Activated CD4-positive, alpha-beta T cell treated with anti-CD3 and anti-CD28 coated beads, Interleukin-2, amount 10 ng/mL, durations not matched to agents 7 days and 5 days (primary cell): ENCODE measurements around the gene MESD. TPM values are rescaled to one million over a fixed set of nuclear protein-coding genes. Genes with fewer than 3 reads are reported as not detected.

Experiments
- CTCF ChIA-PET: fragments of 350-600 bp; sonication (Branson Sonifier 250); formaldehyde crosslinking; loops from one replicate; lab custom pipeline; 2021; ENCODE audit warnings: antibody characterized with exemption; lab: Charles Lee
- POLR2A ChIA-PET: fragments of 350-600 bp; sonication (Branson Sonifier 250); formaldehyde crosslinking; loops from one replicate; lab custom pipeline; 2021; ENCODE audit warnings: antibody characterized with exemption; lab: Charles Lee
- DNase-seq: peaks from one replicate; pipeline ENCODE4 v3.0.0-alpha.2; 2020
- H3K27ac Mint-ChIP-seq: one replicate; pipeline ENCODE4 v1.8.0; 2021; ENCODE audit warnings: mild to moderate bottlenecking, moderate library complexity, mixed read lengths
- H3K27me3 Mint-ChIP-seq: one replicate; pipeline ENCODE4 v1.8.0; 2021; ENCODE audit warnings: mixed read lengths
- H3K36me3 Mint-ChIP-seq: one replicate; pipeline ENCODE4 v1.8.0; 2021; ENCODE audit warnings: low read depth, mixed read lengths
- H3K4me1 Mint-ChIP-seq: one replicate; pipeline ENCODE4 v1.8.0; 2021; ENCODE audit warnings: mixed read lengths
- H3K4me3 Mint-ChIP-seq: one replicate; pipeline ENCODE4 v1.8.0; 2021; ENCODE audit warnings: mild to moderate bottlenecking, moderate library complexity, mixed read lengths
- H3K9me3 Mint-ChIP-seq: one replicate; pipeline ENCODE4 v1.8.0; 2021; ENCODE audit warnings: mixed read lengths
- total RNA-seq, 2 experiments: library from RNA; stranded (reverse); gene quantifications; one replicate each; pipeline ENCODE4 v1.2.3, GENCODE V29; 2021

Gene MESD
- total RNA-seq, 2 experiments from 2014 or later = 34.0 to 34.3 TPM

- Mint-ChIP-seq H3K9me3 (no peaks in the 10 kb centered on the region), H3K27me3 (no peaks in the 10 kb centered on the region), H3K27ac (no peak overlapping the region), H3K4me1 (peaks cover 8% of the 10 kb centered on the region), H3K4me3 (no peak overlapping the region), H3K36me3 (peaks cover 2% of the 10 kb centered on the region)
- POLR2A ChIA-PET = no interaction called here
- CTCF ChIA-PET = no interaction called here
- DNase-seq = no peak
These were observed 53.1 kb downstream of the MESD start for GRCh38 chr15:80936288-80937078.

GRCh38 chr15:80934761-80935221 lies 54.8 kb downstream of the MESD start:
- peaks cover 2% of the 10 kb centered on the region for H3K36me3 Mint-ChIP-seq
- H3K9me3 Mint-ChIP-seq = no peaks in the 10 kb centered on the region
- no peak for DNase-seq
- POLR2A ChIA-PET = no interaction called here
- CTCF ChIA-PET = no interaction called here
- peaks cover 8% of the 10 kb centered on the region for H3K4me1 Mint-ChIP-seq
- H3K27me3 Mint-ChIP-seq = no peaks in the 10 kb centered on the region
- no peak overlapping the region for H3K27ac Mint-ChIP-seq
- no peak overlapping the region for H3K4me3 Mint-ChIP-seq

DNA sequence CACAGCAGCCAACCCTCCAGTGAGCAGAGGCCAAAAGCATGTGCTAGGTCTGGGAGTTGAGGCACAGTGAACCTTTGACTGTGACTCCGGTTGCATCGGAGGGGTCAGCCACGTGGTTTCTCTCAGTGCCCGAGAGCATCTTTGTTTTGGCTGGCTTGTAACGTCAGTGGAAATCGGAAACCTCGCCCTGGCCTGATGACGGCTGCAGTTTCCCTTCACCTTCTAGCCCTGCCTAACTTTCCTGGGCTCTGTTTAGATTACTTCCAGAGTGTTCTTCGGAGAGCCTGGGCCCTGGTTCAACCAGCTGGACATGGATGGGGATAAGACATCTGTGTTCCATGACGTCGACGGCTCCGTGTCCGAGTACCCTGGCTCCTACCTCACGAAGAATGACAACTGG lies 56.6 kb downstream of the MESD start:
- Mint-ChIP-seq H3K4me1 (peaks cover 8% of the 10 kb centered on the region), H3K27me3 (no peaks in the 10 kb centered on the region), H3K9me3 (no peaks in the 10 kb centered on the region), H3K36me3 (peaks cover 2% of the 10 kb centered on the region), H3K27ac (no peak overlapping the region), H3K4me3 (no peak overlapping the region)
- CTCF ChIA-PET = no interaction called here
- DNase-seq = no peak
- POLR2A ChIA-PET = no interaction called here

DNA sequence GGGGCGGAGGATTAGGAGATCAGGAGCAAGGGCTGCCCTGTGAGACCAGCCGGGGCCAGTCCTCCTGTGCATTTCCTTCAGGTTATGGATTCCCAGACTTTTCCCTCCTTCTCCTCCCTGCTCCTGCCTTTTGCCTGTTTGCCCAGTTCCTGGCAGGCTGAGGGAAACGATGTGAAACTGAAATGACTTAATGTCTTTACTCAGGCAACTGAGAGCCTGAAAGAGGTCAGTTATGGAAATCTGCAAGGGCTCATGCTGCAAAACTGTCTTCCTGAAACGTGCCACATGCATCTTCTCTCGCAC lies 57.2 kb downstream of the MESD start:
- no peak for DNase-seq
- Mint-ChIP-seq H3K9me3 (no peaks in the 10 kb centered on the region), H3K27me3 (no peaks in the 10 kb centered on the region), H3K4me3 (no peak overlapping the region), H3K36me3 (peaks cover 2% of the 10 kb centered on the region), H3K27ac (no peak overlapping the region), H3K4me1 (peaks cover 8% of the 10 kb centered on the region)
- CTCF ChIA-PET = no interaction called here
- POLR2A ChIA-PET = no interaction called here

GRCh38 chr15:80931721-80932512 lies 57.7 kb downstream of the MESD start:
- POLR2A ChIA-PET = no interaction called here
- DNase-seq = no peak
- H3K27ac Mint-ChIP-seq = no peak overlapping the region
- CTCF ChIA-PET = no interaction called here
- no peaks in the 10 kb centered on the region for H3K9me3 Mint-ChIP-seq
- peaks cover 2% of the 10 kb centered on the region for H3K36me3 Mint-ChIP-seq
- no peaks in the 10 kb centered on the region for H3K27me3 Mint-ChIP-seq
- no peak overlapping the region for H3K4me3 Mint-ChIP-seq
- peaks cover 8% of the 10 kb centered on the region for H3K4me1 Mint-ChIP-seq

GRCh38 chr15:80931191-80931590 lies 58.4 kb downstream of the MESD start:
- no peaks in the 10 kb centered on the region for H3K27me3 Mint-ChIP-seq
- POLR2A ChIA-PET = no interaction called here
- no peak for DNase-seq
- H3K4me1 Mint-ChIP-seq = peaks cover 8% of the 10 kb centered on the region
- CTCF ChIA-PET = no interaction called here
- peaks cover 2% of the 10 kb centered on the region for H3K36me3 Mint-ChIP-seq
- H3K4me3 Mint-ChIP-seq = no peak overlapping the region
- H3K9me3 Mint-ChIP-seq = no peaks in the 10 kb centered on the region
- H3K27ac Mint-ChIP-seq = no peak overlapping the region

- CTCF ChIA-PET = interaction anchor here (1.0 kb wide), 1 partner anchor 342 kb away, joined by 3 read pairs; no protein-coding TSS in a partner anchor
- no peaks in the 10 kb centered on the region for H3K9me3 Mint-ChIP-seq
- H3K4me3 Mint-ChIP-seq = no peak overlapping the region
- H3K27me3 Mint-ChIP-seq = no peaks in the 10 kb centered on the region
- no peak for DNase-seq
- H3K27ac Mint-ChIP-seq = no peak overlapping the region
- POLR2A ChIA-PET = no interaction called here
- peaks cover 4% of the 10 kb centered on the region for H3K4me1 Mint-ChIP-seq
- H3K36me3 Mint-ChIP-seq = peaks cover under 1% of the 10 kb centered on the region
These were observed 59.9 kb downstream of the MESD start for GRCh38 chr15:80929689-80930088.

DNA sequence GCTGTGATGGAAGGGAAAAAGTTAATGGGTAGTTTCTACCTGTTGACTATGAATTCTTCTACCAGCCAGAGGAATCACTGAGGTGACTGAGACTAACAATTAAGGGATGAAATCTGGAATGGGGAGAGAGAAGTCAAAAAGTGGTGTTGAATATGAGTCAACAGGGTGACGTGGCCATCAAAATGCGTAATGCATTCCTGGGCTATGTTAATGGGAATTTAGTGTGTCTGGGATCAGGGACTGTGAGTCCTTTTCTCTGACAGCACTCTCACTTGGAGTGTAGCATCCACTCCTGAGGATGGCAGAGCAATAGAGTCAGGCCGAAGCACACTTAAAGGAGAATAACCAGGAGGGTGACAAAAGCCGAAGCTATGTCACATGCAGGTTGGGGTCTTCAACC lies 60.4 kb downstream of the MESD start:
- Mint-ChIP-seq H3K36me3 (no peaks in the 10 kb centered on the region), H3K27me3 (no peaks in the 10 kb centered on the region), H3K4me3 (no peak overlapping the region), H3K9me3 (no peaks in the 10 kb centered on the region), H3K27ac (no peak overlapping the region), H3K4me1 (no peaks in the 10 kb centered on the region)
- DNase-seq = no peak
- ChIA-PET CTCF (interaction anchor here (1.0 kb wide), 1 partner anchor 343 kb away, joined by 3 read pairs; no protein-coding TSS in a partner anchor), POLR2A (interaction anchor here (0.6 kb wide), 1 partner anchor 41 kb away, joined by 5 read pairs; no protein-coding TSS in a partner anchor)

DNA sequence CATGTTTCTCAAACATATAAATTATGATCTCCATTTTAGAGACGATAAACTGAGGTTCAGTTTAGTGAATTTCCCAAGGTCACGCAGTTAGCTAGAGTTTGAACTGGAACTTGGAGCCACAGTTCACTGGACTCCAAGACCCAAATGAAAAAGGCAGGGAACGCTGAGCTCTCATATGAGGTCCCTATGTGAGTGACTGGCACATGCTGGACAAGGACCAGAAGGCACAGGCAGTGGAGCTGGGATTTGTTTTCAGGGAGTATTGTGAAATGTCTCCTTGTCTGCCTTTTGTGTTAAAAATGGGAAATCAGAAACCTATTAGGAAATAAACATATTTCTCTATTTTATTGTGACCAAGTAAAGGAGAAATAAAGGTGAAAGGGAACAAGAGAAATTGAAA lies 63.5 kb downstream of the MESD start:
- Mint-ChIP-seq H3K27ac (no peak overlapping the region), H3K36me3 (no peaks in the 10 kb centered on the region), H3K9me3 (no peaks in the 10 kb centered on the region), H3K4me3 (no peak overlapping the region), H3K27me3 (no peaks in the 10 kb centered on the region), H3K4me1 (peaks cover 1% of the 10 kb centered on the region)
- POLR2A ChIA-PET = interaction anchor here (0.7 kb wide), 1 partner anchor 479 kb away, joined by 4 read pairs; no protein-coding TSS in a partner anchor
- CTCF ChIA-PET = no interaction called here
- no peak for DNase-seq

- ChIA-PET CTCF (interaction anchor here (1.1 kb wide), 1 partner anchor 35 kb away, joined by 3 read pairs; no protein-coding TSS in a partner anchor), POLR2A (interaction anchor here (0.7 kb wide), 1 partner anchor 478 kb away, joined by 4 read pairs; no protein-coding TSS in a partner anchor)
- H3K27me3 Mint-ChIP-seq = no peaks in the 10 kb centered on the region
- peaks cover 6% of the 10 kb centered on the region for H3K4me1 Mint-ChIP-seq
- no peak for DNase-seq
- no peak overlapping the region for H3K27ac Mint-ChIP-seq
- H3K4me3 Mint-ChIP-seq = no peak overlapping the region
- no peaks in the 10 kb centered on the region for H3K9me3 Mint-ChIP-seq
- no peaks in the 10 kb centered on the region for H3K36me3 Mint-ChIP-seq
These were observed 64.0 kb downstream of the MESD start for GRCh38 chr15:80925597-80926059.

GRCh38 chr15:80924278-80924677 lies 65.3 kb downstream of the MESD start:
- POLR2A ChIA-PET = no interaction called here

DNA sequence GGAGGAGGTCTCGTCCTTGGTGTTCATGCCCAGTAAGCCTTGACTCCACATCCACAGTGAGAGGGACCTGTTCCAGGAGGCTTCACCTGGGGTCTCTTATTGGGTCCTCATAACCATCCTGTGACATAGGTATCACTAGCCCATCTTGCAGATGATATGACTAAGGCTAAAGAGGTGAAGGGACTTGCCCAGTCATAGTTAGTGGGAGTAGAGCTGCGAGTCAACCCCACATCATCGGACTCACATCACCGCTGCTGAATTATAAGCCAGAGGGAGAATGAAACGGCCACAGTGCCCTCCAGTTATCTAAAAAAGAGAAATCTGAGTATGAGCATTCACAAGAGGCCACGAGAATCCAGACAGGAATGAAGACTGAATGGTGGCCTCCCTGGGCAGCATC lies 66.0 kb downstream of the MESD start:
- POLR2A ChIA-PET = no interaction called here
- no peak overlapping the region for H3K4me3 Mint-ChIP-seq

More at GRCh38 chr15:80924278-80924677, 65.3 kb downstream of the MESD start:
- DNase-seq = no peak
- H3K4me1 Mint-ChIP-seq = peaks cover 16% of the 10 kb centered on the region
- CTCF ChIA-PET = interaction anchor here (0.5 to 1.1 kb wide), 3 partner anchors 25 to 228 kb away, joined by 3 read pairs; no protein-coding TSS in a partner anchor
- H3K9me3 Mint-ChIP-seq = no peaks in the 10 kb centered on the region
- no peak overlapping the region for H3K27ac Mint-ChIP-seq
- no peak overlapping the region for H3K4me3 Mint-ChIP-seq
- H3K27me3 Mint-ChIP-seq = no peaks in the 10 kb centered on the region
- H3K36me3 Mint-ChIP-seq = no peaks in the 10 kb centered on the region

More for the DNA sequence above, 66.0 kb downstream of the MESD start:
- H3K4me1 Mint-ChIP-seq = peaks cover 16% of the 10 kb centered on the region
- CTCF ChIA-PET = interaction anchor here (0.9 kb wide), 1 partner anchor 24 kb away, joined by 3 read pairs; no protein-coding TSS in a partner anchor
- H3K36me3 Mint-ChIP-seq = no peaks in the 10 kb centered on the region
- H3K27ac Mint-ChIP-seq = no peak overlapping the region
- no peaks in the 10 kb centered on the region for H3K27me3 Mint-ChIP-seq
- no peaks in the 10 kb centered on the region for H3K9me3 Mint-ChIP-seq
- DNase-seq = no peak
